Retinal pigment epithelial cell (primary cell): Measurements from ENCODE around the gene ZBTB40.

Experiments
- DNase-seq: peaks from one replicate; pipeline ENCODE4 v3.0.0-alpha.2; 2010; ENCODE audit warnings: low read depth
- H3K4me3 ChIP-seq: 2 replicates; pipeline ENCODE4 v1.5.1; 2011; ENCODE audit warnings: mild to moderate bottlenecking, low read length, control low read depth, moderate library complexity
- TF ChIP-seq, protein P1 (sequence below): conservative IDR thresholded peaks from 2 replicates; pipeline ENCODE4 v1.5.1; 2011; ENCODE audit warnings: low read depth, low read length, control low read depth, inconsistent platforms

ZBTB40 gene

DNA sequence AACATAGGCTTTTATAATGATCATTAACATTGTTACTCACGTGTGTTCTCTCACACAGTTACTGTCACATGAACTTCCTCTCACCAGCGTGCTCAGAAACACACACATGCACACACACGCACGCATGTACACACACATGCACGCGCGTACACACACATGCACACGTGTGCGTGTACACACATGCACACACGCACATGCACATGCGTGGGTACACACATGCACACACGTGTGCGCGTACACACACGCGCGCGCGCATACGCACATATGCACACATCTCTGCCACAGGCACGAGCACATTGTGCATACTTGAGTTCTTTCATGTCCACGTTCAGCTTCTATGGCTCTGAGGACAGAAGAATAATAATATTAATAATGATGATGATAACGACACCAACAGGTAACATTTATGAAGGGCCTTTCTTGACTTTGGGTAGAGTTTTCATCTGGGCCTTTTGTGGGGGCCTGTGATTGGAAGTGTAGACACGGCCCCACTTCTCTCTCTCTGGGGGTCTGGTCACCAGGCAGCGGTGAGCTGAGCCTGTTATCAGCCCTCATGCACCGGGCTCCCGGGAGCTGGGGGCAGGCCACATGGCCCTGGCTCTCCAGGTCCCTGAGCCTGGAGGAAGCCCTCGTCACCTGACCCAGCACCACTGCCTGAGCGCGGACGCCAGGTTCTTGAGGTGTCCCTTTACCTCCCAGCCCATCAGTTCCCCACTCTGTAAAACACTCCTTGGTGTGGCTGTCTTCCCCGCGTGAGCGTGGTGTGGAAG, 118.7 kb downstream of the ZBTB40 start:
- no peak for DNase-seq
- TF ChIP-seq, protein P1, sequence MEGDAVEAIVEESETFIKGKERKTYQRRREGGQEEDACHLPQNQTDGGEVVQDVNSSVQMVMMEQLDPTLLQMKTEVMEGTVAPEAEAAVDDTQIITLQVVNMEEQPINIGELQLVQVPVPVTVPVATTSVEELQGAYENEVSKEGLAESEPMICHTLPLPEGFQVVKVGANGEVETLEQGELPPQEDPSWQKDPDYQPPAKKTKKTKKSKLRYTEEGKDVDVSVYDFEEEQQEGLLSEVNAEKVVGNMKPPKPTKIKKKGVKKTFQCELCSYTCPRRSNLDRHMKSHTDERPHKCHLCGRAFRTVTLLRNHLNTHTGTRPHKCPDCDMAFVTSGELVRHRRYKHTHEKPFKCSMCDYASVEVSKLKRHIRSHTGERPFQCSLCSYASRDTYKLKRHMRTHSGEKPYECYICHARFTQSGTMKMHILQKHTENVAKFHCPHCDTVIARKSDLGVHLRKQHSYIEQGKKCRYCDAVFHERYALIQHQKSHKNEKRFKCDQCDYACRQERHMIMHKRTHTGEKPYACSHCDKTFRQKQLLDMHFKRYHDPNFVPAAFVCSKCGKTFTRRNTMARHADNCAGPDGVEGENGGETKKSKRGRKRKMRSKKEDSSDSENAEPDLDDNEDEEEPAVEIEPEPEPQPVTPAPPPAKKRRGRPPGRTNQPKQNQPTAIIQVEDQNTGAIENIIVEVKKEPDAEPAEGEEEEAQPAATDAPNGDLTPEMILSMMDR: no peak
- H3K4me3 ChIP-seq: no peak overlapping the region

DNA sequence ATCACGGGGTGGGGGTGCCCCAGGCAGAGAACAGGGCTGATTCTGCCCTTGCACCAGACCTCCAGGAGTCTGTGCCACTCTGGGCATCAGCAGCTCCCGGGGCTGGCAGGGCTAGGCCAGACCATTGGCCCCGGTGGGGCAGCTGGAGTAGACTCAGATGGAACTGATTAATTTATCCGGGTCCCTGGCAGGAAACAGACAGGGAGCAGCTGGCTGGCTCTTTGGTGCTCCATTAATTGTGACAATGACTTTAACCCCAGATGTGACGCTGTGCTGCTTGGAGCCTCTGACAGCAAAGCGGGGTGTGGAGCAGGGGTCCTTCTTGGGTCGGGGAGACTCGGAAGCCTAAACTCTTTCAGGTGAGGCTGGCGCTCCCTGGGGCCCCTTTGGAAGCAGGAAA, 121.2 kb downstream of the ZBTB40 start:
- TF ChIP-seq, protein P1: no peak

DNA sequence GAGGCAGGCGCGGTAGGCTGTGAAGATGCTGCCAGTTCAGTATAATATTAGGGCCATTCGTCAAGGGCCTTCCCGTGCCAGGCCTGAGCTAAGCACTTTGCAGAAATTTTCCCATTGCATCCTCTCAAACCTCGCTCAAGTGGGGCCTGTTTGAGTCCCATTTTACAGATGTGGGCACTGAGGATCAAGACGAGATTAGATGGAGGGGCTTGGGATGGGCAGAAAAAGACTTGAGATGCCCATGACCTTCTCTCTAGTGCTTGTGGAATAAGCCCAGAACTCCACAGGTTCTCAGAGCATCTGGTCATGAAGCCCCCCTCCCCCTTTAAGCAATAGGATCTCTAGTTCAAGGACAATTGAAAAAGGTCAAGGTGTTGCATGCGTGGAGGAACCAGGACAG, 121.6 kb downstream of the ZBTB40 start:
- DNase-seq: no peak
- TF ChIP-seq, protein P1: no peak
- no peak overlapping the region for H3K4me3 ChIP-seq

More for the DNA sequence above, 121.2 kb downstream of the ZBTB40 start:
- DNase-seq: no peak
- no peak overlapping the region for H3K4me3 ChIP-seq

DNA sequence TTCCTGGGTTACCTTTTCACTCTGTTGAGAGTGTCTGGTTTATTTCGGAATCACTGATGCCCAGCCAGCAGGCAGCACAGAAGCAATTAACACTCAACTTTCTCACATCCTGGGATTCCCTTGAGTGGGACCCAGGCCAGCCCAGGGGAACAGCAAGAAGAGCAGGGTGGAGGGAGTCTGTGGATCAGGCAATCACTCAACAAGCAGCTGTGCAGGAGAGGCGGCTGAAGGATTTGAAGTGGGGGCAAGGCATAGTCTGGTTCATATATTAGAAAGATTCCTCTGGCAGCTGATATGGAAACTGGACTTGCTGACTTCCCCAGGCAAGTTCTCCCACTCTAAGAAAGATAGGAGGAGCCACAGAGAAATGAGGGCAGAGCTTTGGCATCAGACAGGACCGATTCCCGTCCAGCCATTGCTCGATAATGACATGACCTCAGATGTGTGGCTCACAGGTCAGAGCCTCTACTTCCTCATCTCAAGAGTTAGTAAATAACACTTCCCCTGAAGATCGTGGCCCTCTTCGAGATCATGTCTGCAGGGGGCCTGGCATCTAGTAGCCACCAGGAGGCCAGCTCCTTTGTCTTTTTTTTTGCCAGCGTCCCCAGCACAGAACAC, 124.0 kb downstream of the ZBTB40 start:
- DNase-seq: no peak
- H3K4me3 ChIP-seq: no peak overlapping the region
- TF ChIP-seq, protein P1: no peak

DNA sequence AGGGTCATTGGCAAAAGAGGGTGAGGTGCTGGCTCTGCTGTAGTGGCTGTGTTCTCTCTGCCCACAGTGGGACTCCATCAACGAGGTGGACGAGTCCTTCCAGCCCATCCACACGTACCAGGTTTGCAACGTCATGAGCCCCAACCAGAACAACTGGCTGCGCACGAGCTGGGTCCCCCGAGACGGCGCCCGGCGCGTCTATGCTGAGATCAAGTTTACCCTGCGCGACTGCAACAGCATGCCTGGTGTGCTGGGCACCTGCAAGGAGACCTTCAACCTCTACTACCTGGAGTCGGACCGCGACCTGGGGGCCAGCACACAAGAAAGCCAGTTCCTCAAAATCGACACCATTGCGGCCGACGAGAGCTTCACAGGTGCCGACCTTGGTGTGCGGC, 124.5 kb downstream of the ZBTB40 start:
- DNase-seq: no peak
- TF ChIP-seq, protein P1: no peak
- H3K4me3 ChIP-seq: no peak overlapping the region

DNA sequence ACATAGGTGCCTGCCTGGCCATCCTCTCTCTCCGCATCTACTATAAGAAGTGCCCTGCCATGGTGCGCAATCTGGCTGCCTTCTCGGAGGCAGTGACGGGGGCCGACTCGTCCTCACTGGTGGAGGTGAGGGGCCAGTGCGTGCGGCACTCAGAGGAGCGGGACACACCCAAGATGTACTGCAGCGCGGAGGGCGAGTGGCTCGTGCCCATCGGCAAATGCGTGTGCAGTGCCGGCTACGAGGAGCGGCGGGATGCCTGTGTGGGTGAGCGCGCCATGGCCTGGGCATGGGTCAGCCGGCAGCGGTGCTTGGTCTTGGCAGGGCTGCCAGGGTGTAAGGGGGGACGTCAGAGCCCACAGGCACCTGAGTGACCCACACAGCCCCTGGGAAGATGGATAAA, 125.0 kb downstream of the ZBTB40 start:
- DNase-seq: no peak

More for the DNA sequence above, 125.0 kb downstream of the ZBTB40 start:
- no peak overlapping the region for H3K4me3 ChIP-seq
- TF ChIP-seq, protein P1: no peak
